AG10803 (cell line): Measurements from ENCODE around the gene TUBGCP5.

Experiments
- DNase-seq: peaks from one replicate; pipeline ENCODE4 v3.0.0; 2010; ENCODE audit warnings: low read depth
- H3K4me3 ChIP-seq: 2 replicates; pipeline ENCODE4 v1.5.1; 2011; ENCODE audit warnings: mild to moderate bottlenecking, low read length, control low read depth
- CTCF ChIP-seq: conservative IDR thresholded peaks from 2 replicates; pipeline ENCODE4 v1.5.1; 2011; ENCODE audit warnings: mild to moderate bottlenecking, low read length, control low read depth, inconsistent platforms

TUBGCP5 gene

GRCh38 chr15:22956257-22956977, 83.0 kb downstream of the TUBGCP5 start:
- no peak overlapping the region for H3K4me3 ChIP-seq
- TF ChIP-seq CTCF = no peak
- DNase-seq = no peak

DNA sequence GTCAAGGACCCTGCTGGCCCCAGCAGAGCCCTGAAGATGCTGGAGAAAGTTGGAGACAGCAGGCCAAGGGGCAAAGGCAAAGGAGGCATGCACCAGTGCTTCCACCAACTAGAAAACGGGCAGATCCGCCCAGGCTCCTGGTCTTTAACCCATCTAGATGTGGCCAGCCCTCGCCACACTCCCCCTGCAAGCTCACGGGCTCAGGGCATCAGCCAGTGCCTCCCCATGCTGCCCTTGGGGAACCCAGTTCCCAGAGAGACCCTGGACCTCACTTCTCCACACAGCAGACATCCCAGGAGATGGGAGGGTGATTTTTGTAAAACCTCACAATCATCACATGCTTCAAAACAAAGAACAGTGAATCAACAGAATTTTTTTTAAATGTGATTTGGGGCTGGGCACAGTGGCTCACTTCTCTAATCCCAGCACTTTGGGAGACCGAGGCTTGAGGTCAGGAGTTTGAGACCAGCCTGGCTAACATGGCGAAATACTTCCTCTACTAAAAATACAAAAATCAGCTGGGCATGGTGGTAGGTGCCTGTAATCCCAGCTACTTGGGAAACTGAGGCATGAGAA, 83.7 kb downstream of the TUBGCP5 start:
- no peak overlapping the region for H3K4me3 ChIP-seq
- no peak for TF ChIP-seq CTCF
- DNase-seq = no peak

- H3K4me3 ChIP-seq = no peak overlapping the region
- no peak for DNase-seq
- TF ChIP-seq CTCF = no peak
Observed at GRCh38 chr15:22954798-22955543, 84.4 kb downstream of the TUBGCP5 start.

GRCh38 chr15:22954326-22954725, 85.0 kb downstream of the TUBGCP5 start:
- no peak for DNase-seq
- H3K4me3 ChIP-seq = no peak overlapping the region
- no peak for TF ChIP-seq CTCF

- no peak for TF ChIP-seq CTCF
- peak; percentile 70 for DNase-seq
- no peak overlapping the region for H3K4me3 ChIP-seq
Observed at GRCh38 chr15:22952796-22953579, 86.4 kb downstream of the TUBGCP5 start.

GRCh38 chr15:22951381-22952280, 87.7 kb downstream of the TUBGCP5 start:
- H3K4me3 ChIP-seq = no peak overlapping the region
- TF ChIP-seq CTCF = no peak
- no peak for DNase-seq
